22Rv1 (cell line): Measurements from ENCODE around the gene EHMT1.

Experiments
- CTCF ChIP-seq: fragments of 450-650 bp; IDR thresholded peaks from 2 replicates; pipeline ENCODE4 v1.5.1; 2017; ENCODE audit warnings: mild to moderate bottlenecking
- ZFX ChIP-seq: fragments of 450-650 bp; IDR thresholded peaks from 2 replicates; pipeline ENCODE4 v1.6.1; 2017; ENCODE audit warnings: antibody characterized with exemption, borderline replicate concordance

DNA sequence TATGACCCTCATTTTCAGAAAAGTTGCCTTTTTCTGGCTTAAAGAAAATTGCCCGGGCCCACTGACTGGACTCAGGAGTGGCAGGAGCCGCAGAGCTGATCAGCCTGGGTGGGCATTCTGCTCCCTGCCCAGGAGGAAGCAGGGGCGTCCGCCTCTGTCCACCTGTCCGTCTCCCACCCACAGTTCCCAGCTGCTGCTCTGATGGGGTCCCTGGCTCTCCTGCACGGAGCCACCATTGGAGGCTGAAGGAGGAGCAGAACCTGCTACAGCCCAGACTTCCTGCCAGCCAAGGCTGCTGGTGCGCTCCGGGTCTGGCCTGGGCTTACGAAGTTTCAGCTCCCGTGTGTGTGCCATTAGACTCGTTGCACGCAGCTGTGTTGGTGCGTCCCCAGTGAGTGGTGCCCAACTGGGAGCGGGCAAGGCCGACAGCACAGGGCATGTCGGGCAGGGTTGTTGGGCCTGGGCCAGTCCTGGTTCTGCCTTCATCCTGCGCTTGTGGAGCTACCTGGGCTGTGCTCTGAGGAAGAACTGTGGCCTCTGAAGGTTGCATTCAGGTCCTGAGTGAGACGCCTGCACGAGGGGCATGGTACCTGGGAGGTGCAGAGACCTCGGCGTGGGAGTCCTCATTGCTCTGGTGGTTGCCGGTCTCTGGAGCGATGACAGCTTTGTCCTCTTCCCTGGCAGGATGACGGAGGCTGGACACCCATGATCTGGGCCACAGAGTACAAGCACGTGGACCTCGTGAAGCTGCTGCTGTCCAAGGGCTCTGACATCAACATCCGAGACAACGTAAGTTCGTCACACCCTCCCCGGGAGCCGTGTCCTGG lies 181.6 kb downstream of the EHMT1 start:
- TF ChIP-seq CTCF (no peak), ZFX (no peak)
